ENCODE data around the gene MAGIX.
"Not testable (repeated sequence)": the region's sequence is repeated elsewhere in the genome, so short reads cannot be mapped to it uniquely, and the experiment has no call there.

DNA sequence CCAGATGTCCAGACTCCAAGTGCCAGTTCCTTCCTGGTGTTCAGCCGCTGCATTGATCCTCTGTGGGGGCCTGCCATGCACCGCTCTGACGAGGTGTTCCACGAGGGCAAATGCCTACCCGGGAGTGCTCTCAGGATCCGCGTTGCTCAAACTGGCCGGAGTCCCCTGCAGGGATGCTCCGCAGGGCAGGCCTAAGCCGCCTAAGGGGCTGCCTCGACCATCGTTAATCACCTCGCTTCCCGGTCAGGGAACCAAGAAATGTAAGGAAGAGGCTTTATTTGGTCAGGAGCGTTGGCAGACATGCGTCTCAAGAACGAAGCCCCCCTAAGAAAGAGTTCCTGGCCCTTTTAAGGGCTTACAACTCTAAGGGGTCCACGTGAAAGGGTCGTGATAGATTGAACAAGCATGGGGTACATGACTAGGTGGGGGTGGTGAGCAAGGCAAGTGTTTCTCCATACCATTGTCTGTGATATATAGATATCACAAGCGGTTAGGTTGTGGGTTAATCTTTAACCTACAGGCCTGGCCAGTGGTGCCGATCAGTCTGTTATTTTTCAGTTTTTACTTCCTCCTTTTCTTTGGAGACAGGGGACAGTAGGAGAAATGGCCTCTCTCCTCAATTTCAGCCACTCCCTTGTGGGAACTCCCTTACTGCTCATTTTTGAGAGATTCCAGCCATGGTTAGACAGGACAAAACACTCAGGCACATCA lies 14.0 kb upstream of the MAGIX start:
- TF ChIP-seq, protein P1, sequence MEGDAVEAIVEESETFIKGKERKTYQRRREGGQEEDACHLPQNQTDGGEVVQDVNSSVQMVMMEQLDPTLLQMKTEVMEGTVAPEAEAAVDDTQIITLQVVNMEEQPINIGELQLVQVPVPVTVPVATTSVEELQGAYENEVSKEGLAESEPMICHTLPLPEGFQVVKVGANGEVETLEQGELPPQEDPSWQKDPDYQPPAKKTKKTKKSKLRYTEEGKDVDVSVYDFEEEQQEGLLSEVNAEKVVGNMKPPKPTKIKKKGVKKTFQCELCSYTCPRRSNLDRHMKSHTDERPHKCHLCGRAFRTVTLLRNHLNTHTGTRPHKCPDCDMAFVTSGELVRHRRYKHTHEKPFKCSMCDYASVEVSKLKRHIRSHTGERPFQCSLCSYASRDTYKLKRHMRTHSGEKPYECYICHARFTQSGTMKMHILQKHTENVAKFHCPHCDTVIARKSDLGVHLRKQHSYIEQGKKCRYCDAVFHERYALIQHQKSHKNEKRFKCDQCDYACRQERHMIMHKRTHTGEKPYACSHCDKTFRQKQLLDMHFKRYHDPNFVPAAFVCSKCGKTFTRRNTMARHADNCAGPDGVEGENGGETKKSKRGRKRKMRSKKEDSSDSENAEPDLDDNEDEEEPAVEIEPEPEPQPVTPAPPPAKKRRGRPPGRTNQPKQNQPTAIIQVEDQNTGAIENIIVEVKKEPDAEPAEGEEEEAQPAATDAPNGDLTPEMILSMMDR (IDR thresholded peaks at IDR 0.05) = not testable (repeated sequence)
- TF ChIP-seq POLR2A (IDR thresholded peaks at IDR 0.05) = not testable (repeated sequence)
